WTC11 (cell line): ENCODE measurements around the gene ALOXE3. TPM values are rescaled to one million over a fixed set of nuclear protein-coding genes. Genes with fewer than 3 reads are reported as not detected.

Experiments used
- ATAC-seq: fragments of 200-7000 bp; cut with Tn5 transposase; 2 replicates; pipeline ENCODE4 v1.10.0; 2021; ENCODE audit warnings: mild to moderate bottlenecking, moderate library complexity
- CTCF ChIA-PET: fragments of 300-600 bp; sonication (Branson Sonifier 250); formaldehyde crosslinking; loops from one replicate; lab custom pipeline; 2021; ENCODE audit warnings: antibody characterized with exemption; lab: Charles Lee
- POLR2A ChIA-PET: fragments of 350-600 bp; sonication (Branson Sonifier 250); formaldehyde crosslinking; loops from one replicate; lab custom pipeline; 2021; ENCODE audit warnings: antibody characterized with exemption; lab: Charles Lee
- DNase-seq: peaks from one replicate; pipeline ENCODE4 v3.0.0; 2021; ENCODE audit warnings: low spot score
- H3K27ac Mint-ChIP-seq: 2 replicates; pipeline ENCODE4 v1.8.0; 2021; ENCODE audit warnings: mixed read lengths
- H3K27me3 Mint-ChIP-seq: 2 replicates; pipeline ENCODE4 v1.8.0; 2021; ENCODE audit warnings: low read depth, mild to moderate bottlenecking, moderate library complexity, mixed read lengths
- H3K36me3 Mint-ChIP-seq: 2 replicates; pipeline ENCODE4 v1.8.0; 2021; ENCODE audit warnings: mixed read lengths
- H3K4me1 Mint-ChIP-seq: 2 replicates; pipeline ENCODE4 v1.8.0; 2022; ENCODE audit warnings: mixed read lengths
- H3K4me3 Mint-ChIP-seq: 2 replicates; pipeline ENCODE4 v1.8.0; 2021; ENCODE audit warnings: mild to moderate bottlenecking, moderate library complexity, mixed read lengths
- H3K9me3 Mint-ChIP-seq: 2 replicates; pipeline ENCODE4 v1.8.0; 2021; ENCODE audit warnings: mixed read lengths
- ARID4B ChIP-seq: sonication (generic); formaldehyde crosslinking; IDR thresholded peaks from 2 replicates; pipeline ENCODE4 v1.8.0; 2023; ENCODE audit warnings: missing genetic modification reagents, mild to moderate bottlenecking, borderline replicate concordance
- E2F5 ChIP-seq: sonication (generic); formaldehyde crosslinking; IDR thresholded peaks from 2 replicates; pipeline ENCODE4 v1.8.1; 2022; ENCODE audit warnings: mild to moderate bottlenecking, moderate library complexity, missing genetic modification reagents
- GRHL2 ChIP-seq: fragments of 250-450 bp; sonication (Bioruptor Pico); IDR thresholded peaks from 2 replicates; pipeline ENCODE4 v1.8.0; 2022; ENCODE audit warnings: mild to moderate bottlenecking, moderate library complexity; ENCODE audit not compliant: insufficient replicate concordance, severe bottlenecking
- KAT7 ChIP-seq: sonication (generic); formaldehyde crosslinking; IDR thresholded peaks from 2 replicates; pipeline ENCODE4 v1.8.1; 2023; ENCODE audit warnings: missing genetic modification reagents, mild to moderate bottlenecking, borderline replicate concordance
- NR2C2 ChIP-seq: sonication (generic); formaldehyde crosslinking; IDR thresholded peaks from 2 replicates; pipeline ENCODE4 v1.8.0; 2022; ENCODE audit warnings: mild to moderate bottlenecking, missing genetic modification reagents
- PRDM15 ChIP-seq: sonication (generic); formaldehyde crosslinking; IDR thresholded peaks from 2 replicates; pipeline ENCODE4 v1.8.0; 2022; ENCODE audit warnings: missing genetic modification reagents
- SOX15 ChIP-seq: fragments of 250-450 bp; sonication (Bioruptor Pico); IDR thresholded peaks from 2 replicates; pipeline ENCODE4 v1.9.0; 2021; ENCODE audit warnings: mild to moderate bottlenecking
- ZNF263 ChIP-seq: sonication (generic); formaldehyde crosslinking; IDR thresholded peaks from 2 replicates; pipeline ENCODE4 v1.8.1; 2022; ENCODE audit warnings: low read depth, mild to moderate bottlenecking, moderate library complexity, missing genetic modification reagents
- ZNF671 ChIP-seq: fragments of 250-450 bp; sonication (Bioruptor Pico); IDR thresholded peaks from 2 replicates; pipeline ENCODE4 v1.8.0; 2021; ENCODE audit warnings: mild to moderate bottlenecking
- total RNA-seq: library from RNA; stranded (reverse); gene quantifications from 3 replicates; pipeline ENCODE4 v1.2.3, GENCODE V29; 2021
- TF ChIP-seq, protein P1 (sequence below): sonication (generic); formaldehyde crosslinking; conservative IDR thresholded peaks from 2 replicates; pipeline ENCODE4 v1.8.1; 2023; ENCODE audit warnings: mild to moderate bottlenecking, low read depth, missing genetic modification reagents, moderate library complexity
- TF ChIP-seq, protein P2 (sequence below): fragments of 250-450 bp; sonication (Bioruptor Pico); IDR thresholded peaks from 2 replicates; pipeline ENCODE4 v1.8.0; 2021; ENCODE audit warnings: mild to moderate bottlenecking

ALOXE3 gene
- total RNA-seq, 1 experiment from 2014 or later: 0.81 TPM

GRCh38 chr17:8055851-8056231 lies 62.5 kb downstream of the ALOXE3 start:
- no peak overlapping the region for H3K27ac Mint-ChIP-seq
- no peak for ATAC-seq
- peaks cover 20% of the 10 kb centered on the region for H3K4me1 Mint-ChIP-seq
- peaks cover 24% of the 10 kb centered on the region for H3K27me3 Mint-ChIP-seq
- no peak for DNase-seq
- ChIA-PET POLR2A (no interaction called here), CTCF (interaction anchor here (2.5 to 11.8 kb wide), 8 partner anchors 14 to 221 kb away, joined by 9 to 380 read pairs (median 28); partner anchors contain the start of genes ALOXE3 and RNF227)
- TF ChIP-seq PRDM15 (CRISPR knock-in tag) (no peak), KAT7 (CRISPR knock-in tag) (no peak)
- TF ChIP-seq, protein P1, sequence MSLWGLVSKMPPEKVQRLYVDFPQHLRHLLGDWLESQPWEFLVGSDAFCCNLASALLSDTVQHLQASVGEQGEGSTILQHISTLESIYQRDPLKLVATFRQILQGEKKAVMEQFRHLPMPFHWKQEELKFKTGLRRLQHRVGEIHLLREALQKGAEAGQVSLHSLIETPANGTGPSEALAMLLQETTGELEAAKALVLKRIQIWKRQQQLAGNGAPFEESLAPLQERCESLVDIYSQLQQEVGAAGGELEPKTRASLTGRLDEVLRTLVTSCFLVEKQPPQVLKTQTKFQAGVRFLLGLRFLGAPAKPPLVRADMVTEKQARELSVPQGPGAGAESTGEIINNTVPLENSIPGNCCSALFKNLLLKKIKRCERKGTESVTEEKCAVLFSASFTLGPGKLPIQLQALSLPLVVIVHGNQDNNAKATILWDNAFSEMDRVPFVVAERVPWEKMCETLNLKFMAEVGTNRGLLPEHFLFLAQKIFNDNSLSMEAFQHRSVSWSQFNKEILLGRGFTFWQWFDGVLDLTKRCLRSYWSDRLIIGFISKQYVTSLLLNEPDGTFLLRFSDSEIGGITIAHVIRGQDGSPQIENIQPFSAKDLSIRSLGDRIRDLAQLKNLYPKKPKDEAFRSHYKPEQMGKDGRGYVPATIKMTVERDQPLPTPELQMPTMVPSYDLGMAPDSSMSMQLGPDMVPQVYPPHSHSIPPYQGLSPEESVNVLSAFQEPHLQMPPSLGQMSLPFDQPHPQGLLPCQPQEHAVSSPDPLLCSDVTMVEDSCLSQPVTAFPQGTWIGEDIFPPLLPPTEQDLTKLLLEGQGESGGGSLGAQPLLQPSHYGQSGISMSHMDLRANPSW (CRISPR knock-in tag): no peak
- H3K9me3 Mint-ChIP-seq: no peaks in the 10 kb centered on the region
- H3K4me3 Mint-ChIP-seq: no peak overlapping the region
- H3K36me3 Mint-ChIP-seq: no peaks in the 10 kb centered on the region

GRCh38 chr17:8053600-8053999 lies 64.7 kb downstream of the ALOXE3 start:
- no peak for DNase-seq
- peaks cover 22% of the 10 kb centered on the region for H3K27me3 Mint-ChIP-seq
- H3K4me1 Mint-ChIP-seq: peaks cover 7% of the 10 kb centered on the region
- POLR2A ChIA-PET: no interaction called here
- no peaks in the 10 kb centered on the region for H3K9me3 Mint-ChIP-seq
- CTCF ChIA-PET: interaction anchor here (0.8 to 1.4 kb wide), 3 partner anchors 20 to 196 kb away, joined by 3 to 5 read pairs (median 3); partner anchors contain the start of gene NAA38
- H3K36me3 Mint-ChIP-seq: no peaks in the 10 kb centered on the region
- no peak for ATAC-seq
- H3K4me3 Mint-ChIP-seq: no peak overlapping the region
- no peak overlapping the region for H3K27ac Mint-ChIP-seq
- TF ChIP-seq ARID4B (CRISPR knock-in tag) (no peak), ZNF263 (CRISPR knock-in tag) (no peak), SOX15 (CRISPR knock-in tag) (no peak), E2F5 (no peak), NR2C2 (CRISPR knock-in tag) (no peak), GRHL2 (no peak), ZNF671 (CRISPR knock-in tag) (no peak)
- TF ChIP-seq, protein P2, sequence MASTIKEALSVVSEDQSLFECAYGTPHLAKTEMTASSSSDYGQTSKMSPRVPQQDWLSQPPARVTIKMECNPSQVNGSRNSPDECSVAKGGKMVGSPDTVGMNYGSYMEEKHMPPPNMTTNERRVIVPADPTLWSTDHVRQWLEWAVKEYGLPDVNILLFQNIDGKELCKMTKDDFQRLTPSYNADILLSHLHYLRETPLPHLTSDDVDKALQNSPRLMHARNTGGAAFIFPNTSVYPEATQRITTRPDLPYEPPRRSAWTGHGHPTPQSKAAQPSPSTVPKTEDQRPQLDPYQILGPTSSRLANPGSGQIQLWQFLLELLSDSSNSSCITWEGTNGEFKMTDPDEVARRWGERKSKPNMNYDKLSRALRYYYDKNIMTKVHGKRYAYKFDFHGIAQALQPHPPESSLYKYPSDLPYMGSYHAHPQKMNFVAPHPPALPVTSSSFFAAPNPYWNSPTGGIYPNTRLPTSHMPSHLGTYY (CRISPR knock-in tag): no peak
- TF ChIP-seq, protein P1 (CRISPR knock-in tag): no peak
